GM18505 (cell line): ENCODE data around the gene LDLRAD4.

Experiments used
- ATAC-seq: cut with Tn5 transposase; IDR thresholded peaks from one replicate; pipeline ENCODE4 v1.9.1; 2021; ENCODE audit not compliant: unreplicated experiment
- POLR2A ChIP-seq: IDR thresholded peaks from 4 replicates; pipeline ENCODE4 v1.6.1; 2011; ENCODE audit warnings: borderline replicate concordance; ENCODE audit not compliant: insufficient read depth, insufficient read length; ENCODE audit errors: extremely low read depth

The LDLRAD4 gene

GRCh38 chr18:13394801-13395200 is 176.2 kb downstream of the LDLRAD4 start:
- ATAC-seq, result no peak
- no peak for TF ChIP-seq POLR2A

- no peak for ATAC-seq
- TF ChIP-seq POLR2A, result no peak
These were observed 177.0 kb downstream of the LDLRAD4 start for GRCh38 chr18:13395577-13395976.

- no peak for ATAC-seq
- no peak for TF ChIP-seq POLR2A
These were observed 179.1 kb downstream of the LDLRAD4 start for GRCh38 chr18:13397504-13398163.

GRCh38 chr18:13398631-13399030 is 180.1 kb downstream of the LDLRAD4 start:
- no peak for ATAC-seq
- TF ChIP-seq POLR2A, result no peak

GRCh38 chr18:13399511-13399910 is 181.0 kb downstream of the LDLRAD4 start:
- ATAC-seq, result no peak
- TF ChIP-seq POLR2A, result no peak

- no peak for ATAC-seq
- TF ChIP-seq POLR2A, result no peak
These were observed 182.2 kb downstream of the LDLRAD4 start for GRCh38 chr18:13400636-13401315.

GRCh38 chr18:13401404-13401803 is 182.8 kb downstream of the LDLRAD4 start:
- TF ChIP-seq POLR2A, result no peak
- ATAC-seq, result no peak

- ATAC-seq, result no peak
- TF ChIP-seq POLR2A, result no peak
These were observed 183.3 kb downstream of the LDLRAD4 start for GRCh38 chr18:13401826-13402225.

GRCh38 chr18:13403786-13404549 is 185.4 kb downstream of the LDLRAD4 start:
- no peak for ATAC-seq
- TF ChIP-seq POLR2A, result no peak

GRCh38 chr18:13405305-13406038 is 186.9 kb downstream of the LDLRAD4 start:
- no peak for ATAC-seq

GRCh38 chr18:13406049-13406615 is 187.6 kb downstream of the LDLRAD4 start:
- ATAC-seq, result no peak
- TF ChIP-seq POLR2A, result no peak

More at GRCh38 chr18:13405305-13406038, 186.9 kb downstream of the LDLRAD4 start:
- no peak for TF ChIP-seq POLR2A

- TF ChIP-seq POLR2A, result no peak
- ATAC-seq, result no peak
These were observed 188.2 kb downstream of the LDLRAD4 start for GRCh38 chr18:13406736-13407135.

- ATAC-seq, result no peak
- TF ChIP-seq POLR2A, result no peak
These were observed 188.9 kb downstream of the LDLRAD4 start for GRCh38 chr18:13407484-13407883.
